Thyroid gland (tissue), 4 donors: Measurements from ENCODE around the gene MRPL27. TPM values are rescaled to one million over a fixed set of nuclear protein-coding genes. Genes with fewer than 3 reads are reported as not detected.

Source experiments
- DNase-seq, 2 donors: peaks; one replicate each; pipeline ENCODE4 v3.0.0-alpha.2; 2019
- H3K27ac ChIP-seq, 3 donors: fragments of 200-600 bp; sonication (generic); 1 replicate in 2 of 3; 2 replicates in 1 of 3; pipeline ENCODE4 v1.5.1; 2016 to 2019; ENCODE audit warnings: mild to moderate bottlenecking in 1 of 3, moderate library complexity in 1 of 3
- H3K27me3 ChIP-seq: fragments of 200-600 bp; sonication (generic); one replicate; pipeline ENCODE4 v1.5.1; 2019
- H3K36me3 ChIP-seq, 2 donors: fragments of 200-600 bp; sonication (generic); one replicate each; pipeline ENCODE4 v1.5.1; 2016 to 2019
- H3K4me1 ChIP-seq, 2 donors: fragments of 200-600 bp; sonication (generic); one replicate each; pipeline ENCODE4 v1.5.1; 2017 to 2019
- H3K4me3 ChIP-seq, 3 donors: fragments of 200-600 bp; sonication (generic); replicated peaks in 1 of 3; 1 replicate in 2 of 3; 2 replicates in 1 of 3; pipeline ENCODE4 v1.5.1; 2016; ENCODE audit warnings: mild to moderate bottlenecking in 1 of 3
- H3K9me3 ChIP-seq: fragments of 200-600 bp; sonication (generic); one replicate; pipeline ENCODE4 v1.5.1; 2017
- POLR2A ChIP-seq, 2 donors: fragments of 450-650 bp; IDR thresholded peaks; one replicate each; pipeline ENCODE4 v1.6.1; 2017; ENCODE audit warnings: antibody characterized with exemption in 2 of 2, mild to moderate bottlenecking in 2 of 2, moderate library complexity in 1 of 2
- WGBS, 2 donors: methylation state at CpG; one replicate each; pipeline ENCODE4 v1.1.5; 2017; 5-methylcytosine and 5-hydroxymethylcytosine counted together
- intact Hi-C: fragments of 100-400 bp; cut with DNase I; formaldehyde crosslinking; loops from one replicate; pipeline ENCODE4 v1.15.1; 2023
- total RNA-seq, 4 donors: library from RNA; depleted of rRNA; stranded (reverse); fragments of >200 nt; gene quantifications; one replicate each; pipeline ENCODE4 v1.2.3, GENCODE V29; 2016
- TF ChIP-seq, protein P1 (sequence below), 6 experiments: fragments of 200-600 bp in 3 of 6; fragments of 450-650 bp in 3 of 6; sonication (generic) in 3 of 6; IDR thresholded peaks; one replicate each; pipeline ENCODE4 v1.5.1; 2016 to 2019; ENCODE audit warnings: antibody characterized with exemption in 6 of 6, mild to moderate bottlenecking in 2 of 6, inconsistent platforms in 1 of 6, moderate library complexity in 1 of 6

MRPL27 gene
- total RNA-seq, 4 donors from 2014 or later: 44.6 to 115 (median 80.8) TPM

DNA sequence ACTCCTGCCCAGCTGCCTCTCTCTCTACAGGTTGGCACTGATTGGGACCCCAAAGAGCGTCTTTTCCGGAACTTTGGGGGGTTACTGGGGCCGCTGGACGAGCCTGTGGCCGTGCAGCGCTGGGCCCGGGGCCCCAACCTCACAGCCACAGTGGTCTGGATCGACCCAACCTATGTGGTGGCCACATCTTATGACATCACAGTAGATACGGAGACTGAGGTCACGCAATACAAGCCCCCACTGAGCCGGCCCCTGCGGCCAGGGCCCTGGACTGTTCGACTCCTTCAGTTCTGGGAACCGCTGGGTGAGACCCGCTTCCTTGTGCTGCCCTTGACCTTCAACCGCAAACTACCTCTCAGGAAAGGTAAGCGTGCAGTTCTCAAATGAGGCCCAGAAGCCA, 14.8 kb downstream of the MRPL27 start:
- no peaks in the 10 kb centered on the region for H3K27me3 ChIP-seq
- H3K9me3 ChIP-seq: no peaks in the 10 kb centered on the region
- H3K36me3 ChIP-seq: peaks cover 24 to 40% of the 10 kb centered on the region in 2 donors
- TF ChIP-seq, protein P1, sequence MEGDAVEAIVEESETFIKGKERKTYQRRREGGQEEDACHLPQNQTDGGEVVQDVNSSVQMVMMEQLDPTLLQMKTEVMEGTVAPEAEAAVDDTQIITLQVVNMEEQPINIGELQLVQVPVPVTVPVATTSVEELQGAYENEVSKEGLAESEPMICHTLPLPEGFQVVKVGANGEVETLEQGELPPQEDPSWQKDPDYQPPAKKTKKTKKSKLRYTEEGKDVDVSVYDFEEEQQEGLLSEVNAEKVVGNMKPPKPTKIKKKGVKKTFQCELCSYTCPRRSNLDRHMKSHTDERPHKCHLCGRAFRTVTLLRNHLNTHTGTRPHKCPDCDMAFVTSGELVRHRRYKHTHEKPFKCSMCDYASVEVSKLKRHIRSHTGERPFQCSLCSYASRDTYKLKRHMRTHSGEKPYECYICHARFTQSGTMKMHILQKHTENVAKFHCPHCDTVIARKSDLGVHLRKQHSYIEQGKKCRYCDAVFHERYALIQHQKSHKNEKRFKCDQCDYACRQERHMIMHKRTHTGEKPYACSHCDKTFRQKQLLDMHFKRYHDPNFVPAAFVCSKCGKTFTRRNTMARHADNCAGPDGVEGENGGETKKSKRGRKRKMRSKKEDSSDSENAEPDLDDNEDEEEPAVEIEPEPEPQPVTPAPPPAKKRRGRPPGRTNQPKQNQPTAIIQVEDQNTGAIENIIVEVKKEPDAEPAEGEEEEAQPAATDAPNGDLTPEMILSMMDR (IDR thresholded peaks at IDR 0.05): no peak
- TF ChIP-seq POLR2A (IDR thresholded peaks at IDR 0.05): no peak
- peaks cover 0 to 6% of the 10 kb centered on the region in 2 donors for H3K4me1 ChIP-seq
- no peak overlapping the region for H3K27ac ChIP-seq
- no peak overlapping the region for H3K4me3 ChIP-seq
- DNase-seq: no peak
- intact Hi-C loops: no loop called here
- whole genome bisulfite sequencing, 2 donors: 94 to 100% methylated on average over 1 to 13 of the region's 17 CpGs

DNA sequence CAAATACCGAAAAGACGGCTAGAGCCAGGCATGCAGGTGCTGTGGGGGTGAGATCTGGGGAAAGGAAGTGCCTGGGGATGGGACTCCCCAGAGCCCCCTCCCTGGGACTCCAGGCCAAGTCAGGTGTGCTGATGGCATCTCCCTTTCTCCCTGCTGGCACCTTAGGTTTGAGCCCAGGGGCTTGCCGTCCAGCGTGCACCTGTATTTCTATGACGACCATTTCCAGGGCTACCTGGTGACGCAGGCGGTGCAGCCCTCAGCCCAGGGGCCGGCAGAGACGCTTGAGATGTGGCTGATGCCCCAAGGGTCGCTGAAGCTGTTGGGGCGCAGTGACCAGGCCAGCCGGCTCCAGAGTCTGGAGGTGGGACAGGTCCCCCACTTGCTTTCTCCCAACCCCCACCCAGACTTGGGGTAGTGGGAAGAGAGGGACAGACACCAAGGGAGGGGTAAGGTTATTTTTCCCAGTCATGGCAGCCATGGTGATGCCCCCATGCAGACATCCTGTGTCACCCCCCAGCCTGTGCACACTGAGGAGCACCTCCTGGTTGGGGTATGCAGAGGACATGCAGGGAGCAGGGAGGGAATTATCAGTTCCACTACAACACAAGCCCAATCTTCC, 16.0 kb downstream of the MRPL27 start:
- 97 to 100% methylated on average over 3 to 6 of the region's 12 CpGs for WGBS, 2 donors
- Histone ChIP-seq H3K36me3 (peaks cover 24 to 40% of the 10 kb centered on the region in 2 donors), H3K27ac (no peak overlapping the region), H3K27me3 (no peaks in the 10 kb centered on the region), H3K9me3 (no peaks in the 10 kb centered on the region), H3K4me3 (no peak overlapping the region), H3K4me1 (no peaks in the 10 kb centered on the region)
- intact Hi-C loops: no loop called here
- no peak for TF ChIP-seq POLR2A (IDR thresholded peaks at IDR 0.05)
- TF ChIP-seq, protein P1 (IDR thresholded peaks at IDR 0.05): no peak
- no peak for DNase-seq

DNA sequence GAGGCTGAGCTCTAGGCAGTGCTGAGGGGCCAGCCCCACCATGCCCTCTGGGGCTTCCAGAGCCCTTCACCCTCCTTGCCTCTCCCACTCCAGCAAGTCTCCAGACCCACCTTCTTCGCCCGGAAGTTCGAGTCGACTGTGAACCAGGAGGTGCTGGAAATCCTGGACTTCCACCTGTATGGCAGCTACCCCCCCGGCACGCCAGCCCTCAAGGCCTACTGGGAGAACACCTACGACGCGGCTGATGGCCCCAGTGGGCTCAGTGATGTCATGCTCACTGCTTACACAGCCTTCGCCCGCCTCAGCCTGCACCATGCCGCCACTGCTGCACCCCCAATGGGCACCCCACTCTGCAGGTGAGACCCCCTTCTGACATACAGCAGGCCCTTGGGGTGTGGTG, 16.6 kb downstream of the MRPL27 start:
- no peak overlapping the region for H3K4me3 ChIP-seq
- H3K27me3 ChIP-seq: no peaks in the 10 kb centered on the region
- H3K9me3 ChIP-seq: no peaks in the 10 kb centered on the region
- WGBS, 2 donors: 95 to 97% methylated on average over 12 of the region's 12 CpGs
- no peak for TF ChIP-seq POLR2A (IDR thresholded peaks at IDR 0.05)
- TF ChIP-seq, protein P1 (IDR thresholded peaks at IDR 0.05): no peak
- H3K27ac ChIP-seq: no peak overlapping the region
- intact Hi-C loops: no loop called here
- H3K4me1 ChIP-seq: no peaks in the 10 kb centered on the region
- peaks cover 24 to 40% of the 10 kb centered on the region in 2 donors for H3K36me3 ChIP-seq
- DNase-seq: no peak

DNA sequence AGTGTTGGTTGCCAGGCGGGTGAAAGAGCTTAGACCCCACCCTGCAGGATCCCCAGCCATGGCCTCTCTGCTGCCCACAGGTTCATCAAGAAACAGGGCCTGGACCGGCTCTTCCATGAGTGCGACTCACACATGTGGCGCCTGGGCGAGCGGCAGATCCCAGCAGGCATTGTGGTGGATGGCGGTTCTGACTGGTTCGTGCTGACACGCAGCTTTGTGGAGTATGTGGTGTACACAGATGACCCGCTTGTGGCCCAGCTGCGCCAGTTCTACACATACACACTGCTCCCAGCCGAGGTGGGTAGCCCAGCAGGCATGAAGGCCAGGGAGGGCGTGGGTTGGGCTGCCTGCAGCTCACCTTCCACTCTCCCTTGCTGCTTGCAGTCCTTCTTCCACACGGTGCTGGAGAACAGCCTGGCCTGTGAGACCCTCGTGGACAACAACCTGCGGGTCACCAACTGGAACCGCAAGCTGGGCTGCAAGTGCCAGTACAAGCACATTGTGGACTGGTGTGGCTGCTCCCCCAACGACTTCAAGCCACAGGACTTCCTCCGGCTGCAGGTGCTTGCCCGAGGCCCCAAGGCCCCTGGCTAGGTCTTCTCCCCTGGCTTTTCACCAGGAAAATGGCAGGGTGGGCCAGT, 17.2 kb downstream of the MRPL27 start:
- no peaks in the 10 kb centered on the region for H3K9me3 ChIP-seq
- TF ChIP-seq, protein P1 (IDR thresholded peaks at IDR 0.05): no peak
- TF ChIP-seq POLR2A (IDR thresholded peaks at IDR 0.05): no peak
- H3K4me3 ChIP-seq: no peak overlapping the region
- no peaks in the 10 kb centered on the region for H3K4me1 ChIP-seq
- H3K27ac ChIP-seq: no peak overlapping the region
- 88 to 95% methylated on average over 15 to 16 of the region's 20 CpGs for WGBS, 2 donors
- DNase-seq: no peak
- H3K36me3 ChIP-seq: peaks cover 24 to 40% of the 10 kb centered on the region in 2 donors
- H3K27me3 ChIP-seq: no peaks in the 10 kb centered on the region
- intact Hi-C loops: no loop called here

DNA sequence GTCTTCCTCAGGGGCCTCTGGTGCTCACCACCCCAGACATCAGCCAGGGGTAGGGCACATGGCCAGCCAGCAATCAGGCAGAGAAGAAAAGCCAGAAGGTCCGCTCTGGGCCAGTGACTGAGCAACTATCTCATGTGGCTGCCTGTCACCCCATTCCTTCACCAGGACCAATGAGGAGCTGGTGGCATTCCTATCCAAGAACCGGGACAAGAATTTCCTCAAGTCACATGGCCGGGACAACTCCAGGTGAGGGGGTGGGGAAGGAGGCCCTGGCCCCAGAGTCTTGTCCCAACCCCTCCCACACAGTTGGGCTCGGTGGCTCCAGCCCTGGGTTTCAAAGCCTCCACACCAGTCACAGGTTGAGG, 17.7 kb downstream of the MRPL27 start:
- H3K4me3 ChIP-seq: no peak overlapping the region
- H3K9me3 ChIP-seq: no peaks in the 10 kb centered on the region
- no peaks in the 10 kb centered on the region for H3K4me1 ChIP-seq
- no peaks in the 10 kb centered on the region for H3K27me3 ChIP-seq
- H3K27ac ChIP-seq: no peak overlapping the region
- TF ChIP-seq POLR2A (IDR thresholded peaks at IDR 0.05): no peak
- TF ChIP-seq, protein P1 (IDR thresholded peaks at IDR 0.05): no peak
- H3K36me3 ChIP-seq: peaks cover 24 to 40% of the 10 kb centered on the region in 2 donors
- intact Hi-C loops: no loop called here
- no peak for DNase-seq
- 88 to 90% methylated on average over 1 to 4 of the region's 4 CpGs for WGBS, 2 donors
